ENCODE measurements around the gene CASP12. TPM values are rescaled to one million over a fixed set of nuclear protein-coding genes. Genes with fewer than 3 reads are reported as not detected.
"Not testable (repeated sequence)": the region's sequence is repeated elsewhere in the genome, so short reads cannot be mapped to it uniquely, and the experiment has no call there.

CASP12 gene
- total RNA-seq, 1 experiment from 2014 or later = not detected

GRCh38 chr11:104934594-104934993, 36.3 kb upstream of the CASP12 start:
- intact Hi-C loops (cut with micrococcal nuclease) = no loop called here
- Mint-ChIP-seq H3K27ac (ENCODE audit: low read depth, unreplicated experiment) (no peak overlapping the region), H3K36me3 (ENCODE audit: insufficient read depth, unreplicated experiment) (no peaks in the 10 kb centered on the region), H3K4me1 (ENCODE audit: insufficient read depth, unreplicated experiment) (no peaks in the 10 kb centered on the region), H3K4me3 (ENCODE audit: unreplicated experiment) (no peak overlapping the region), H3K9me3 (ENCODE audit: unreplicated experiment) (peaks cover 11% of the 10 kb centered on the region), H3K27me3 (ENCODE audit: insufficient read depth, unreplicated experiment) (no peaks in the 10 kb centered on the region)
- no peak for DNase-seq (ENCODE audit: unreplicated experiment)
- POLR2A ChIA-PET = interaction anchor here (0.6 kb wide), 1 partner anchor 965 kb away, joined by 3 read pairs; no protein-coding TSS in a partner anchor
- no peak for TF ChIP-seq CTCF (IDR thresholded peaks at IDR 0.05; ENCODE audit: unreplicated experiment)
- no TSS peak for BruUV-seq (replicated peaks)
- CTCF ChIA-PET = interaction anchor here (1.0 kb wide), 1 partner anchor 14 kb away, joined by 3 read pairs; no protein-coding TSS in a partner anchor

- H3K9me3 Mint-ChIP-seq (ENCODE audit: unreplicated experiment) = peaks cover 16% of the 10 kb centered on the region
- DNase-seq (ENCODE audit: unreplicated experiment); intact Hi-C loops (cut with micrococcal nuclease); H3K27me3 Mint-ChIP-seq (ENCODE audit: insufficient read depth, unreplicated experiment); H3K4me1 Mint-ChIP-seq (ENCODE audit: insufficient read depth, unreplicated experiment); BruUV-seq (replicated peaks); H3K4me3 Mint-ChIP-seq (ENCODE audit: unreplicated experiment); H3K36me3 Mint-ChIP-seq (ENCODE audit: insufficient read depth, unreplicated experiment); H3K27ac Mint-ChIP-seq (ENCODE audit: low read depth, unreplicated experiment): not testable (repeated sequence)
- ChIA-PET CTCF (interaction anchor here (1.0 kb wide), 1 partner anchor 15 kb away, joined by 3 read pairs; no protein-coding TSS in a partner anchor), POLR2A (interaction anchor here (0.6 kb wide), 1 partner anchor 965 kb away, joined by 3 read pairs; no protein-coding TSS in a partner anchor)
Measured at GRCh38 chr11:104934073-104934472, 35.8 kb upstream of the CASP12 start.

GRCh38 chr11:104928811-104929210, 30.6 kb upstream of the CASP12 start:
- Mint-ChIP-seq H3K9me3 (ENCODE audit: unreplicated experiment) (peaks cover 29% of the 10 kb centered on the region), H3K27ac (ENCODE audit: low read depth, unreplicated experiment) (no peak overlapping the region), H3K27me3 (ENCODE audit: insufficient read depth, unreplicated experiment) (no peaks in the 10 kb centered on the region), H3K36me3 (ENCODE audit: insufficient read depth, unreplicated experiment) (no peaks in the 10 kb centered on the region), H3K4me1 (ENCODE audit: insufficient read depth, unreplicated experiment) (no peaks in the 10 kb centered on the region), H3K4me3 (ENCODE audit: unreplicated experiment) (no peak overlapping the region)
- no TSS peak for BruUV-seq (replicated peaks)
- CTCF ChIA-PET = interaction anchor here (0.6 kb wide), 1 partner anchor 1246 kb away, joined by 4 read pairs; no protein-coding TSS in a partner anchor
- intact Hi-C loops (cut with micrococcal nuclease) = no loop called here
- POLR2A ChIA-PET = no interaction called here
- TF ChIP-seq CTCF (IDR thresholded peaks at IDR 0.05; ENCODE audit: unreplicated experiment) = no peak
- DNase-seq (ENCODE audit: unreplicated experiment) = no peak

GRCh38 chr11:104926771-104927611, 28.7 kb upstream of the CASP12 start:
- Mint-ChIP-seq H3K27me3 (ENCODE audit: insufficient read depth, unreplicated experiment) (no peaks in the 10 kb centered on the region), H3K4me1 (ENCODE audit: insufficient read depth, unreplicated experiment) (no peaks in the 10 kb centered on the region), H3K4me3 (ENCODE audit: unreplicated experiment) (no peak overlapping the region), H3K9me3 (ENCODE audit: unreplicated experiment) (peaks cover 37% of the 10 kb centered on the region), H3K27ac (ENCODE audit: low read depth, unreplicated experiment) (no peak overlapping the region), H3K36me3 (ENCODE audit: insufficient read depth, unreplicated experiment) (no peaks in the 10 kb centered on the region)
- TF ChIP-seq CTCF (IDR thresholded peaks at IDR 0.05; ENCODE audit: unreplicated experiment) = no peak
- intact Hi-C loops (cut with micrococcal nuclease) = no loop called here
- ChIA-PET POLR2A (no interaction called here), CTCF (interaction anchor here (0.6 to 1.5 kb wide), 2 partner anchors 935 to 1160 kb away, joined by 3 to 4 read pairs; no protein-coding TSS in a partner anchor)
- no TSS peak for BruUV-seq (replicated peaks)
- DNase-seq (ENCODE audit: unreplicated experiment) = no peak
